Tibial nerve (tissue), 3 donors: ENCODE results near the gene LRRC51.

Experiments
- POLR2A ChIP-seq, 2 donors: fragments of 450-650 bp; IDR thresholded peaks; one replicate each; pipeline ENCODE4 v1.6.1; 2017; ENCODE audit warnings: antibody characterized with exemption in 2 of 2, mild to moderate bottlenecking in 2 of 2, moderate library complexity in 2 of 2
- TF ChIP-seq, protein P1 (sequence below), 5 experiments: fragments of 200-600 bp in 3 of 5; fragments of 450-650 bp in 2 of 5; sonication (generic) in 3 of 5; IDR thresholded peaks; one replicate each; pipeline ENCODE4 v1.5.1; 2016 to 2019; ENCODE audit warnings: antibody characterized with exemption in 5 of 5, mild to moderate bottlenecking in 3 of 5, moderate library complexity in 2 of 5

DNA sequence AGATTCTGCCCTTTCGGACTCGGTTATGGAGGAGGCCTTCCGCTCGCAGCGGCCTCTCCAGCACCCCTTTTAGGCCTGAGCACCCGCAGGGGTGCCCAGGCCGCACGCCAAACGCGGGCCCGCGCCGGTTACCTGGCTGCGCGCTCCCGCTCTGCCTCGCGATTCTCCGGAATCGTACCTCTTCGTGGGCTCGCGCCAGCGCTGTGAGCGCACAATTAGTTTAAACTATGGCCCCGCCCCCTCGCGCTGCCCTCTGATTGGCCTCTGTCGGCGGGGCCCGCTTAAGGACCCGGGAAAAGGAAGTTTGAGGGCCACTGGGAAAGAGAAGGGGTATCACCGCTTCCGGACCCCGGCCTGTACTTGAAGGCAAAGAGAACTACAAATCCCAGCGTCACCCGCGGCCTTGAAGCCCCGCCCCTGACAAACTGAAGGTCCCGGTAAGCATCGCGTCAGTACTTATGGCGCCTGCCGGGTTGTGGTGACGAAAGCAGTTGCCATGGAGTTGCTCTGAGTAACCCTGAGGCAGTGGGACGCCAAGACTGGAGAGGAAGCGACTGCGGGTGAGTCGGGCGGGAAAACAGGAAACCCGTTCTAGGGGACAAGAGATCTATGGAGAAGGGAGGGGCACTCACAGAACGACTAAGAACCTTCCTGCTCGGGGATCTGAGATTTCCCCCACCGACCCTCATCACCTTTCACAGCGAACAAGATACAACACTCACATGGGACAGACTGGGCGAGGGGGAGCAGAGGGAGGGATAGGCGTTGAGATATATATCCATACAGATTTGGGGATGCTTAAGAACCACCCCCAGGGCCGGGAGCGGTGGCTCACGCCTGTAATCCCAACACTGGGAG, at the start of gene LRRC51, which contains the start of gene NUMA1:
- TF ChIP-seq, protein P1, sequence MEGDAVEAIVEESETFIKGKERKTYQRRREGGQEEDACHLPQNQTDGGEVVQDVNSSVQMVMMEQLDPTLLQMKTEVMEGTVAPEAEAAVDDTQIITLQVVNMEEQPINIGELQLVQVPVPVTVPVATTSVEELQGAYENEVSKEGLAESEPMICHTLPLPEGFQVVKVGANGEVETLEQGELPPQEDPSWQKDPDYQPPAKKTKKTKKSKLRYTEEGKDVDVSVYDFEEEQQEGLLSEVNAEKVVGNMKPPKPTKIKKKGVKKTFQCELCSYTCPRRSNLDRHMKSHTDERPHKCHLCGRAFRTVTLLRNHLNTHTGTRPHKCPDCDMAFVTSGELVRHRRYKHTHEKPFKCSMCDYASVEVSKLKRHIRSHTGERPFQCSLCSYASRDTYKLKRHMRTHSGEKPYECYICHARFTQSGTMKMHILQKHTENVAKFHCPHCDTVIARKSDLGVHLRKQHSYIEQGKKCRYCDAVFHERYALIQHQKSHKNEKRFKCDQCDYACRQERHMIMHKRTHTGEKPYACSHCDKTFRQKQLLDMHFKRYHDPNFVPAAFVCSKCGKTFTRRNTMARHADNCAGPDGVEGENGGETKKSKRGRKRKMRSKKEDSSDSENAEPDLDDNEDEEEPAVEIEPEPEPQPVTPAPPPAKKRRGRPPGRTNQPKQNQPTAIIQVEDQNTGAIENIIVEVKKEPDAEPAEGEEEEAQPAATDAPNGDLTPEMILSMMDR (IDR thresholded peaks at IDR 0.05) = peak in 1 of 5 experiments; percentile 10
- peak; percentile 26 to 55 for TF ChIP-seq POLR2A (IDR thresholded peaks at IDR 0.05)
